ENCODE results near the gene TOP3B. TPM values are rescaled to one million over a fixed set of nuclear protein-coding genes. Genes with fewer than 3 reads are reported as not detected.

TOP3B gene
- total RNA-seq, 4 donors from 2014 or later: 44.9 to 94.6 (median 65.4) TPM

Other genes starting within 250 kb of the TOP3B start
- 1 to 10 TPM in 3 of 4 donors, not detected in 1; 2.9 to 9.0 (median 4.6) TPM for gene YPEL1, start 247.0 kb downstream of the TOP3B start, total RNA-seq
- 100 to 1,000 TPM in 1 of 4 donors, 10 to 100 TPM in 3; 37.1 to 303 (median 57.0) TPM for gene MAPK1, start 115.1 kb downstream of the TOP3B start, total RNA-seq
- gene PPM1F, start 29.9 kb downstream of the TOP3B start, total RNA-seq: 10 to 100 TPM; 11.2 to 18.7 (median 14.9) TPM

Measured in transverse colon (tissue), 4 donors.